ENCODE data around the gene LIX1. TPM values are rescaled to one million over a fixed set of nuclear protein-coding genes. Genes with fewer than 3 reads are reported as not detected.

LIX1 gene
- polyA plus RNA-seq, 2 of the 4 experiments (the other 2 are of a cell fraction), result not detected

GRCh38 chr5:97150401-97150800 lies 8.0 kb upstream of the LIX1 start:
- Histone ChIP-seq H3K27ac (no peak overlapping the region), H3K9me3 (no peaks in the 10 kb centered on the region), H3K4me3 (no peak overlapping the region), H3K4me1 (no peaks in the 10 kb centered on the region), H3K4me2 (no peak overlapping the region)
- ChIA-PET POLR2A (no interaction called here), CTCF (interaction anchor here (1.0 to 3.4 kb wide), 2 partner anchors 11 to 281 kb away, joined by 3 to 15 read pairs; no protein-coding TSS in a partner anchor)
- FAIRE-seq (no peak), DNase-seq (ENCODE audit: low read depth in 1 of 2, low spot score in 1 of 2) (no peak), ATAC-seq (no peak)
- 5% methylated on average over 1 of the region's 1 CpG for WGBS (ENCODE audit: missing lambda C conversion rate)
- TF ChIP-seq GATA3 (IDR thresholded peaks at IDR 0.05; ENCODE audit: borderline replicate concordance) (no peak), KDM5A (IDR thresholded peaks at IDR 0.05) (no peak), HOXB5 (CRISPR knock-in tag; IDR thresholded peaks at IDR 0.05) (no peak), HES2 (IDR thresholded peaks at IDR 0.05) (no peak), MAX (IDR thresholded peaks at IDR 0.05) (no peak)

- ATAC-seq (no peak), FAIRE-seq (no peak), DNase-seq (ENCODE audit: low read depth in 1 of 2, low spot score in 1 of 2) (no peak)
- ChIA-PET CTCF (interaction anchor here (0.9 to 3.4 kb wide), 4 partner anchors 11 to 536 kb away, joined by 3 to 15 read pairs (median 4); no protein-coding TSS in a partner anchor), POLR2A (no interaction called here)
- TF ChIP-seq ELK1 (IDR thresholded peaks at IDR 0.05; ENCODE audit: low read depth, low read length) (no peak), KDM5A (IDR thresholded peaks at IDR 0.05) (no peak), TP53 (CRISPR knock-in tag; IDR thresholded peaks at IDR 0.05) (no peak), CEBPB (IDR thresholded peaks at IDR 0.05) (no peak)
- Histone ChIP-seq H3K4me2 (no peak overlapping the region), H3K27ac (no peak overlapping the region), H3K4me3 (no peak overlapping the region), H3K4me1 (no peaks in the 10 kb centered on the region), H3K9me3 (no peaks in the 10 kb centered on the region)
- WGBS (ENCODE audit: missing lambda C conversion rate), result 88% methylated on average over 2 of the region's 2 CpGs
Observed at GRCh38 chr5:97149709-97150108, 7.3 kb upstream of the LIX1 start.

- CTCF ChIA-PET, result interaction anchor here (0.7 to 3.4 kb wide), 2 partner anchors 13 to 236 kb away, joined by 3 to 15 read pairs; no protein-coding TSS in a partner anchor
- no peak overlapping the region for H3K27ac ChIP-seq
- no peak overlapping the region for H3K4me3 ChIP-seq
- WGBS (ENCODE audit: missing lambda C conversion rate), result 22% methylated on average over 3 of the region's 3 CpGs
- H3K4me1 ChIP-seq, result no peaks in the 10 kb centered on the region
- H3K4me2 ChIP-seq, result no peak overlapping the region
- no peaks in the 10 kb centered on the region for H3K9me3 ChIP-seq
- DNase-seq (ENCODE audit: low read depth in 1 of 2, low spot score in 1 of 2) (no peak), FAIRE-seq (no peak), ATAC-seq (no peak)
- POLR2A ChIA-PET, result no interaction called here
- TF ChIP-seq ZNF302 (CRISPR knock-in tag; IDR thresholded peaks at IDR 0.05), result no peak
- TF ChIP-seq SMC3 (IDR thresholded peaks at IDR 0.05), result no peak
- no peak for TF ChIP-seq MAX (IDR thresholded peaks at IDR 0.05)
- TF ChIP-seq HMGXB4 (CRISPR knock-in tag; IDR thresholded peaks at IDR 0.05; ENCODE audit: borderline replicate concordance), result no peak
- no peak for TF ChIP-seq MAZ (IDR thresholded peaks at IDR 0.05; ENCODE audit: borderline replicate concordance, low read depth, low read length)
- no peak for TF ChIP-seq CEBPB (IDR thresholded peaks at IDR 0.05)
- no peak for TF ChIP-seq MYC (IDR thresholded peaks at IDR 0.05; ENCODE audit: borderline replicate concordance, low read length)
- TF ChIP-seq FOSB (CRISPR knock-in tag; IDR thresholded peaks at IDR 0.05), result no peak
- TF ChIP-seq HOXB5 (CRISPR knock-in tag; IDR thresholded peaks at IDR 0.05), result no peak
- TF ChIP-seq REST (IDR thresholded peaks at IDR 0.05), result no peak
- TF ChIP-seq CBX8 (IDR thresholded peaks at IDR 0.05), result no peak
- no peak for TF ChIP-seq ZFP36 (IDR thresholded peaks at IDR 0.05; ENCODE audit: borderline replicate concordance, partially characterized antibody)
- TF ChIP-seq JUN (IDR thresholded peaks at IDR 0.05), result no peak
- TF ChIP-seq ESRRA (IDR thresholded peaks at IDR 0.05; ENCODE audit: borderline replicate concordance, low read length), result no peak
- TF ChIP-seq ZC3H11A (IDR thresholded peaks at IDR 0.05), result no peak
- TF ChIP-seq FOXS1 (CRISPR knock-in tag; IDR thresholded peaks at IDR 0.05), result no peak
- no peak for TF ChIP-seq CTCF (IDR thresholded peaks at IDR 0.05)
Observed at GRCh38 chr5:97148288-97148687, 5.9 kb upstream of the LIX1 start.
